BLaER1 (cell line): ENCODE data around the gene MAN2C1.

Source experiments
- H3K27ac ChIP-seq: shearing (Covaris generic); formaldehyde crosslinking; 2 replicates; pipeline ENCODE4 v1.8.1; 2022
- H3K27me3 ChIP-seq: shearing (Covaris generic); formaldehyde crosslinking; 2 replicates; pipeline ENCODE4 v1.8.1; 2022
- H3K36me3 ChIP-seq: shearing (Covaris generic); formaldehyde crosslinking; 2 replicates; pipeline ENCODE4 v1.8.1; 2022
- H3K4me1 ChIP-seq: shearing (Covaris generic); formaldehyde crosslinking; 2 replicates; pipeline ENCODE4 v1.8.1; 2022
- H3K4me2 ChIP-seq: shearing (Covaris generic); formaldehyde crosslinking; 2 replicates; pipeline ENCODE4 v1.8.1; 2022
- H3K4me3 ChIP-seq: shearing (Covaris generic); formaldehyde crosslinking; 2 replicates; pipeline ENCODE4 v1.8.1; 2022
- H3K9ac ChIP-seq: shearing (Covaris generic); formaldehyde crosslinking; 2 replicates; pipeline ENCODE4 v1.8.1; 2022
- H3K9me3 ChIP-seq: shearing (Covaris generic); formaldehyde crosslinking; 2 replicates; pipeline ENCODE4 v1.8.1; 2022
- H4K20me1 ChIP-seq: shearing (Covaris generic); formaldehyde crosslinking; 2 replicates; pipeline ENCODE4 v1.8.1; 2022
- Cebpa-rat ChIP-seq: shearing (Covaris generic); IDR thresholded peaks from 2 replicates; pipeline ENCODE4 v1.8.1; 2022

MAN2C1 gene

DNA sequence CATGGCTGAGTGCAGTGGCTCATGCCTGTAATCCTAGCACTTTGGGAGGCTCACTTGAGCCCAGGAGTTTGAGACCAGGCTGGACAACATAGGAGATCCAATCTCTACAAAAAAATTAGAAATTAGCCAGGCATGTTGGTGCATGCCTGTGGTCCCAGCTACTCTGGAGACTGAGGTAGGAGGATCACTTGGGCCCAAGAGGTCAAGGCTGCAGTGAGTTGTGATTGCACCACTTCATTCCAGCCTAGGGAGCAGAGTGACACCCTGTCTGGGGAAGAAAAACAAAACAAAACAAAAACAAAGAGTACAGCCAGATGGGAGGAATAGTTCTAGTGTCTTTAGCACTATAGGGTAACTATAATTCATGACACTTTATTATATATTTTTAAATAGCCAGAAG is 58.7 kb downstream of the MAN2C1 start:
- Histone ChIP-seq H3K9ac (no peak overlapping the region), H3K27ac (no peak overlapping the region), H3K27me3 (no peaks in the 10 kb centered on the region), H4K20me1 (no peaks in the 10 kb centered on the region), H3K9me3 (no peaks in the 10 kb centered on the region), H3K4me3 (no peak overlapping the region), H3K4me2 (no peak overlapping the region), H3K4me1 (peaks cover 12% of the 10 kb centered on the region), H3K36me3 (no peaks in the 10 kb centered on the region)
- no peak for TF ChIP-seq Cebpa-rat

- Histone ChIP-seq H3K27ac (no peak overlapping the region), H3K4me3 (no peak overlapping the region), H3K4me2 (no peak overlapping the region)
Observed at GRCh38 chr15:75307778-75308390, 60.5 kb downstream of the MAN2C1 start.

GRCh38 chr15:75306188-75306587 is 62.2 kb downstream of the MAN2C1 start:
- Histone ChIP-seq H3K4me1 (no peaks in the 10 kb centered on the region), H3K9ac (no peak overlapping the region), H3K36me3 (no peaks in the 10 kb centered on the region), H4K20me1 (no peaks in the 10 kb centered on the region), H3K4me2 (no peak overlapping the region), H3K27me3 (no peaks in the 10 kb centered on the region), H3K9me3 (no peaks in the 10 kb centered on the region), H3K27ac (no peak overlapping the region), H3K4me3 (no peak overlapping the region)
- TF ChIP-seq Cebpa-rat, result no peak

More at GRCh38 chr15:75307778-75308390, 60.5 kb downstream of the MAN2C1 start:
- Histone ChIP-seq H3K4me1 (peaks cover 2% of the 10 kb centered on the region), H4K20me1 (no peaks in the 10 kb centered on the region), H3K36me3 (no peaks in the 10 kb centered on the region), H3K9ac (no peak overlapping the region), H3K27me3 (no peaks in the 10 kb centered on the region), H3K9me3 (no peaks in the 10 kb centered on the region)
- TF ChIP-seq Cebpa-rat, result no peak
